Activated T-cell treated with anti-CD3 and anti-CD28 coated beads, Interleukin-2, amount 50 U/mL, for 72 hours (primary cell): ENCODE results near the gene SRRM1. TPM values are rescaled to one million over a fixed set of nuclear protein-coding genes. Genes with fewer than 3 reads are reported as not detected.
"Not testable (repeated sequence)": the region's sequence is repeated elsewhere in the genome, so short reads cannot be mapped to it uniquely, and the experiment has no call there.

Experiments
- ATAC-seq, 2 donors: fragments of 150-1000 bp; cut with Tn5 transposase; replicated peaks in 1 of 2; 2 replicates each; pipeline ENCODE4 v1.10.0; 2021; ENCODE audit warnings: moderate library complexity in 2 of 2, mild to moderate bottlenecking in 1 of 2
- DNase-seq, 2 donors: peaks; one replicate each; pipeline ENCODE4 v3.0.0; 2021 to 2022; ENCODE audit warnings: mixed read lengths in 1 of 2
- H3K27ac Mint-ChIP-seq: one replicate; pipeline ENCODE4 v1.8.0; 2022; ENCODE audit warnings: mild to moderate bottlenecking, moderate library complexity, mixed read lengths
- H3K27me3 Mint-ChIP-seq: one replicate; pipeline ENCODE4 v1.8.0; 2022; ENCODE audit warnings: low read depth, mixed read lengths
- H3K36me3 Mint-ChIP-seq, 2 donors: one replicate each; pipeline ENCODE4 v1.8.0; 2022; ENCODE audit warnings: mixed read lengths in 2 of 2, mild to moderate bottlenecking in 1 of 2; ENCODE audit not compliant: insufficient read depth in 2 of 2
- H3K4me1 Mint-ChIP-seq: one replicate; pipeline ENCODE4 v1.8.0; 2022; ENCODE audit warnings: low read depth, mixed read lengths
- H3K4me3 Mint-ChIP-seq, 2 donors: one replicate each; pipeline ENCODE4 v1.8.0; 2022; ENCODE audit warnings: mild to moderate bottlenecking in 2 of 2, mixed read lengths in 2 of 2, moderate library complexity in 2 of 2
- H3K9me3 Mint-ChIP-seq, 2 donors: one replicate each; pipeline ENCODE4 v1.8.0; 2022; ENCODE audit warnings: mixed read lengths in 2 of 2
- total RNA-seq, 2 donors: library from RNA; stranded (reverse); gene quantifications; one replicate each; pipeline ENCODE4 v1.2.3, GENCODE V29; 2022

SRRM1 gene
- total RNA-seq, 2 donors from 2014 or later: 187 to 223 TPM

DNA sequence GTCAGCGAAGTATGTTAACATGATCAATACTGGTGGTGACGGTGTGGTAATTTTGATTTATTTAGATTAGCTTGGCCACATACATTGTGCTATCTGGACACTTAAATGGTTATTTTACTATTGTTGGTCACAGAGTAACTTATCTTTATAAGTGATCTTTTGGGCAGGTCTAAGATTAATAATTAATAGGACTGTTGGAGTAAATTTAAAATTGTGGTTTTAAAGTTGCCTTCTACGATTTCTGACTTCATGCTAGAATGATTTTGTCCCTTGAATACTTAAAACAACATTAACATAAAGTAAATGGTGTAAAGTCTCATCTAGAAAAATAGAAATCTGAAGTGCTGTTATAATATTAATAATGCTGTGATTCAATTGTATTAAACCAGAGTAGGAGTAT is 14.7 kb downstream of the SRRM1 start:
- H3K4me3 Mint-ChIP-seq: peak overlapping the region in 1 of 2 donors; percentile 27
- H3K27me3 Mint-ChIP-seq: no peaks in the 10 kb centered on the region
- no peaks in the 10 kb centered on the region for H3K9me3 Mint-ChIP-seq
- peaks cover 10 to 49% of the 10 kb centered on the region in 2 donors for H3K36me3 Mint-ChIP-seq
- ATAC-seq (no peak), DNase-seq (no peak)
- H3K27ac Mint-ChIP-seq: peak overlapping the region; percentile 91
- H3K4me1 Mint-ChIP-seq: peaks cover 47% of the 10 kb centered on the region

DNA sequence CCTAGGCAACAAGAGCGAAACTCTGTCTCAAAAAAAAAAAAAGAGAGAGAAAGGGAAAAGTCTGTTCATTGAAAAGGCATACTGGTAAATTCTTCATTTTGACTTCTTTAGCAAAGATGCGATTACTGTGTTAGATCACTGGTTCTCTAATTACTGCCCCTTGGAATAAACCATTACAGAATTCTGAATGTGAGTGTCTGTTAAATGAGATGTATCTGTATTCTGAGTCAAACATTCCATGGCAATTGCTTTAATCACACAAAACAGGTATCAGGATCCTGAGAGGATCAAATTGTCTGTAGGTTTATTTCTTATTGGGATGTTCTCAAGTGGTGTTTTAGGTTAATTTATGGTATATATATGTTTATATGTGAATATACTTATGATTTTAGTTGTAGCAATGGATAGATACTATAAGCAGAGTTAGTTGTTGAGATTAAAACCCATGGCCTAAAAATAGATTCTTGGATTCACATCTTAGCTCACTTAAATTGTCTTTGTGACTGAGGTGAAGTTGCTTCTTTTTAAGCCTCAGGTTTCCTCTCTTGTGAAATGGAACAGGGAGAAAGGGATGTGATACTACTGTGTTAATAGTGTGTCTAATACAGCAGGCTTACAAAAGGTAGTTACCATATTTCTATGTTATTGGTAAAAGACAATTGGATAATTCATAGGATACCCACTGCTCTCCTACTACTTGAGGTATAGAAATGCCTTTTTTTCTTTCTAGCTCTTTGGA is 16.2 kb downstream of the SRRM1 start:
- no peak for ATAC-seq
- no peak for DNase-seq
- H3K27me3 Mint-ChIP-seq: no peaks in the 10 kb centered on the region
- H3K4me3 Mint-ChIP-seq: no peak overlapping the region
- H3K9me3 Mint-ChIP-seq: no peaks in the 10 kb centered on the region
- peak overlapping the region; percentile 91 for H3K27ac Mint-ChIP-seq
- H3K36me3 Mint-ChIP-seq: peaks cover 7 to 48% of the 10 kb centered on the region in 2 donors
- H3K4me1 Mint-ChIP-seq: peaks cover 38% of the 10 kb centered on the region

DNA sequence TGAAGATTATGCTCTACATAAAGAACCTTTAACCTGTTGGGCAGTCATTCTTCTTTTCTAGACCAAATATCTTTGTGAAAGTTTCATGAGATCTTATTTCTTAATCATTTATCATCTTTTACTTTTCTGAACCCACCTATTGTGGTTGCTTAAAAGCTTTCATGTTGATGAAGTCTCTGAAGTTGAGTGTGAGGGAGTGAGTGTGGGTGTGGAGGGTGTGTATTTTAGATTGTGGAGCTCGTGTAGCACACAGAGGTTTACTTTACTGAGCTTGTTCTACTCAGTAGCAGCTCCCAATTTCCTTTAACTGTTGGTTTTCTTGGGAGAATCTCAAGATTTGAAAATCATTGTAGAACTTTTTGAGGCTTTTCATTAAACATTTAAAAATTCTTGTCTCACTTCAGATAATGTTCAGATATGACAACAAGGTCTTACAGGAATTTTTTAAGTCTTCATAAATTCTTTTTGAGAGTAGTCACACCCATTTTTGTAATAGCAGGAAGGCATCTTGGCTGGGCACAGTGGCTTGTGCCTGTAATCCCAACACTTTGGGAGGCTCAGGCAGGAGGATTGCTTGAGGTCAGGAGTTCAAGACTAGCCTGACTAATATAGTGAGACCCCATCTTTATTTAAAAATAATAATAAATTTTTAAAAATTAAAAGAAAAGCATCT is 17.0 kb downstream of the SRRM1 start:
- Mint-ChIP-seq H3K27ac (peak overlapping the region; percentile 91), H3K4me3 (peak overlapping the region in 1 of 2 donors; percentile 7), H3K9me3 (no peaks in the 10 kb centered on the region), H3K36me3 (peaks cover 4 to 45% of the 10 kb centered on the region in 2 donors), H3K27me3 (no peaks in the 10 kb centered on the region), H3K4me1 (peaks cover 30% of the 10 kb centered on the region)
- ATAC-seq (no peak), DNase-seq (no peak)

DNA sequence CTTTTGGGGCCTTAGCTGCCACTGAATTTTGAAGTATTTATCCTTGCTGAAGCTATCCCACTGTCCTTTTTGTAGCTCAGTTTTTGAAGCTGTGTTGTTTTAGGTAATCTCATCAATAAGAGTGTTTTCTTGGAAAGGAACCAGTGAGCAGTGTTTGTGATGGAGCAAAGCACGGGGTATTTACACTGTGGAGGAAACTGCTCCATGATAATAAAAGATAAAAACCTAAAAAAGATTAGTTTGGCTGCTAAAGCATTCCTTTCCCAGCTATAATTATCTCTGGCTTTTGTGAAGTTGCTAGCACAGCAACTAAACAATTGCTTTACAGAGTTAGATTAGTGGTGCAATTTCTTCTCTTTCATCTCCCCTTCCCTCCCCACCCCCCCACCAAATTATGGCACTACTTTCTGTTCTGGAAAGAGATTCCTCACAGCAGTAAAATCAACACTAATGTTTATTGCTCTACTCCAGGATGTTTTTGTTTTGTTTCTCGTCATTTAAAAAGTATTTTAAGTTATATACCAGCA is 21.5 kb downstream of the SRRM1 start:
- peaks cover 9 to 50% of the 10 kb centered on the region in 2 donors for H3K36me3 Mint-ChIP-seq
- H3K4me1 Mint-ChIP-seq: peaks cover 6% of the 10 kb centered on the region
- no peaks in the 10 kb centered on the region for H3K9me3 Mint-ChIP-seq
- H3K4me3 Mint-ChIP-seq: no peak overlapping the region
- ATAC-seq: no peak
- DNase-seq: no peak
- no peaks in the 10 kb centered on the region for H3K27me3 Mint-ChIP-seq
- no peak overlapping the region for H3K27ac Mint-ChIP-seq

DNA sequence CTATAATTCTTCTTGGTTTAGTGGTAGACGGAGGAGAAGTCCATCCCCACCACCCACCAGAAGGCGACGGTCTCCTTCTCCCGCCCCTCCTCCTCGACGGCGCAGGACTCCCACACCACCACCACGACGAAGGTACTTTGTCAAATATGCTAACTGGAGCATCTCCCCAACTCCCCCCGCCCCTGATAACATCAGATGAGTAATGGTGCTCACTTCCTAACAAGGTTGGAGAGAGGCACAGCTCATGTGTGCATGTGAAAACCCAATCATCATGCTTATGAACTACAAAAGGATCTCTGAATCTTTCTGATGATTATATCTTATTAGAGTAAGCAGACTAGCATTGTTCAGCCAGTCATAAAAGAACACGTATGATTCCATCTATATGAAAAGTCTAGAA is 23.7 kb downstream of the SRRM1 start:
- ATAC-seq: no peak
- no peak for DNase-seq
- no peaks in the 10 kb centered on the region for H3K27me3 Mint-ChIP-seq
- no peak overlapping the region for H3K4me3 Mint-ChIP-seq
- peaks cover 11 to 54% of the 10 kb centered on the region in 2 donors for H3K36me3 Mint-ChIP-seq
- no peaks in the 10 kb centered on the region for H3K9me3 Mint-ChIP-seq
- H3K4me1 Mint-ChIP-seq: no peaks in the 10 kb centered on the region
- H3K27ac Mint-ChIP-seq: no peak overlapping the region

DNA sequence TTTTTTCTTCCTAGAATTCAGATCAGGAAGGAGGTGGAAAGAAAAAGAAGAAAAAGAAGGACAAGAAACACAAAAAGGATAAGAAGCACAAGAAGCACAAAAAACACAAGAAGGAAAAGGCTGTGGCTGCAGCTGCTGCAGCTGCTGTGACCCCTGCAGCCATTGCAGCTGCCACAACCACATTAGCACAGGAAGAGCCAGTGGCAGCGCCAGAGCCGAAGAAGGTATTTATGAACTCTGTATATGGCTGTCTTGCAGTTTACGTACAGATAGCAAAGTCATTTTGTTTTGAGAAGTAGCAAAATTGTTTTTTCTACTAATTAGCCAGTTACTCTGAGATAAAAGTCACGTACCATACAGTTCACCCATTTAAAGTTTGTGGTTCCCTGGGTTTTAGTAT is 28.3 kb downstream of the SRRM1 start:
- not testable (repeated sequence) for H3K4me3 Mint-ChIP-seq, H3K27me3 Mint-ChIP-seq, H3K4me1 Mint-ChIP-seq, H3K9me3 Mint-ChIP-seq, DNase-seq, ATAC-seq
- Mint-ChIP-seq H3K36me3 (peaks cover 14 to 55% of the 10 kb centered on the region in 2 donors), H3K27ac (peak overlapping the region; percentile 72)

DNA sequence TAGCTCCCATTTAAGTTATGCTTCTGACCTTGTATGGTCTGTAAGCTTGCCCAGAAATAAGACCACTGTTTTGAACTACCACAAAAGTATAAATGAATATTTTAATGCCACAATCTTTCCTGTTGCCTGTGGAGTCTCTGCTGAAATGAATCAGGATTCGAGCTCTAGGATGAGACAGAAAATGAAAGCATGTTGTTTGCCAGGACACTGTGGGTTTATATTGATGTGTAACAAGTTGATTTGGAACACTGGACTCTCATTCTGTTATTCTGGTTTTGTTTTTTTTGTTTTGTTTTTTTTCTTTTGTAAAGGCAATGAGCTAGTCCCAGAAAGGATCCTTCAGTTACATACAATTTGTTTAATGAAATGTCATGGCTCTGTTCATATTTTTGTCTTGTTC is 29.6 kb downstream of the SRRM1 start:
- ATAC-seq: peak in 1 of 2 donors; percentile 39
- peak overlapping the region; percentile 92 for H3K27ac Mint-ChIP-seq
- peaks cover 16 to 59% of the 10 kb centered on the region in 2 donors for H3K36me3 Mint-ChIP-seq
- H3K9me3 Mint-ChIP-seq, DNase-seq, H3K27me3 Mint-ChIP-seq, H3K4me1 Mint-ChIP-seq: not testable (repeated sequence)
- H3K4me3 Mint-ChIP-seq: peak overlapping the region in 1 of 2 donors; percentile 22

DNA sequence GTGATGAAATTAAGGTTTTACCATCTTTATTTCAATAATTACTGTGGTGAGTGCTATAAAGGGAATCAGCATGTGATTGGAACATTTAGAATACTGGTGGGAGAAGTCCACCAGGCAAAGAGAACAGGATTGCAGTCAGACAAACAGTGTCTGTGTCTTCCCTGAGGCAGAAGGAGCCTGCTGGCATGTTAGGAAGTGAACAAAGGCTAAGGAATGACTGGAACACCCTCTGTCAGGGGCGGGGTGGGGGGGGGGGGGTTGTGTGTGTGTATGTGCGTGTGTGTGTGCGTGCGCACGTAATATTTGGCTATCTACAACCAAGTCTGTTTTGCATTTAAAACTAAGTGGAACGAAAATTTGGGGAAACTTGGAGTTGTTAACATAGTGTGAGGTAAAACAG is 30.2 kb downstream of the SRRM1 start:
- peaks cover 8% of the 10 kb centered on the region for H3K4me1 Mint-ChIP-seq
- H3K4me3 Mint-ChIP-seq: no peak overlapping the region
- peak overlapping the region; percentile 92 for H3K27ac Mint-ChIP-seq
- peaks cover 12 to 55% of the 10 kb centered on the region in 2 donors for H3K36me3 Mint-ChIP-seq
- ATAC-seq (no peak), DNase-seq (no peak)
- no peaks in the 10 kb centered on the region for H3K9me3 Mint-ChIP-seq
- no peaks in the 10 kb centered on the region for H3K27me3 Mint-ChIP-seq

DNA sequence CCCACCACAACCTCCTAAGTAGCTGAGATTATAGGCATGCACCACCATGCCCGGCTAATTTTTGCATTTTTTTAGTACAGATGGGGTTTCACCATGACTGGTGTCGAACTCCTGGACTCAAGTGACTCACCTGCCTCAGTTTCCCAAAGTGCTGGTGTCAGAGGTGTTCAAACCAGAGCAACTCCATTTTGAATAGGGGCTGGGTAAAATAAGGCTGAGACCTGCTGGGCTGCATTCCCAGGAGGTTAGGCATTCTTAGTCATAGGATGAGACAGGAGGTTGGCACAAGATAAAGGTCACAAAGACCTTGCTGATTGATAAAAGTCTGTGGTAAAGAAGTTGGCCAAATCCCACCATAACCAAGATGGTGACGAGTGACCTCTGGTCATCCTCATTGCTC is 35.3 kb downstream of the SRRM1 start:
- not testable (repeated sequence) for H3K9me3 Mint-ChIP-seq, DNase-seq, H3K27ac Mint-ChIP-seq, ATAC-seq, H3K4me3 Mint-ChIP-seq, H3K27me3 Mint-ChIP-seq, H3K4me1 Mint-ChIP-seq
- peaks cover 5 to 18% of the 10 kb centered on the region in 2 donors for H3K36me3 Mint-ChIP-seq

DNA sequence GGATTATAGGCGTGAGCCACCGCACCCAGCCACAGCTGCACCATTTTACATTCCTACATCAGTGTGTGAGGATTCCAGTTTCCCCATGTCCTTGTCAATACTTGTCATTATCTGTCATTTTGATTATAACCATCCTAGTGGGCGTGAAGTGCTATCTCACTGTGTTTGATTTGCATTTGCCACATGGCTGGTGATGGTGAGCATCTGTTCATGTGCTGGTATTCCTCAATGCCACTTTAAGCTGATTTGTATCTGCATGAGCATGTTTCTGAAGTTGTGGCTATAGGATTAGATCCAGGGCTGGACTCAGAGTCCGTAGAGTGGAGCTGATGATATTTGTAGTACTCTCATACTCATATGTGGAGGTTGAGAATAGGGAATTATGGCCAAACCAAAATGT is 36.6 kb downstream of the SRRM1 start:
- DNase-seq: no peak

DNA sequence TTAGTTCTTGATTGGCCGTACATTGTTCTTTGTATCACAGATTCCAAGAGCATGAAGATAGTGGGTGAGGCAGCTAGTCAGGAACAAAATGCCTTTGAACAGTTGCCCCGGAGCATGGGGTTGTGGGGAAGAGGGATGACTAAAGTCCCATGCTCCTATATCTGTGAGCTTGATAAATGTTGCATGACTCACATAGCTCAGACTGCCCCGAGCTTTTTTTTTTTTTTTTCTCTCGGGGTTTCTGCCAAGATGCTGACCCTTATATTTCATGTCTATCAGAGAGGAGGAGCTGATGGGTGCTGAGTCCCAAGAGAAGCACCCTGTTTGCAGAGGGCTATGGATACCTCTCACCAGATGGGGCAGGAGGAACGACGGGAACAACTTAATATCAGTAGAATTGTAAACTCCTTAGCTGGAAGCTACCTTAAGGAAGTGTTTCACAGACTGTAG is 40.6 kb downstream of the SRRM1 start:
- Mint-ChIP-seq H3K27ac (no peak overlapping the region), H3K36me3 (no peaks in the 10 kb centered on the region), H3K4me3 (no peak overlapping the region), H3K9me3 (no peaks in the 10 kb centered on the region), H3K27me3 (no peaks in the 10 kb centered on the region), H3K4me1 (no peaks in the 10 kb centered on the region)
- ATAC-seq: peak in 1 of 2 donors; percentile 18
- no peak for DNase-seq

More for the DNA sequence above, 36.6 kb downstream of the SRRM1 start:
- peaks cover 5 to 10% of the 10 kb centered on the region in 2 donors for H3K36me3 Mint-ChIP-seq
- no peaks in the 10 kb centered on the region for H3K9me3 Mint-ChIP-seq
- no peak overlapping the region for H3K4me3 Mint-ChIP-seq
- H3K27ac Mint-ChIP-seq: no peak overlapping the region
- H3K4me1 Mint-ChIP-seq: no peaks in the 10 kb centered on the region
- no peaks in the 10 kb centered on the region for H3K27me3 Mint-ChIP-seq
- ATAC-seq: no peak

DNA sequence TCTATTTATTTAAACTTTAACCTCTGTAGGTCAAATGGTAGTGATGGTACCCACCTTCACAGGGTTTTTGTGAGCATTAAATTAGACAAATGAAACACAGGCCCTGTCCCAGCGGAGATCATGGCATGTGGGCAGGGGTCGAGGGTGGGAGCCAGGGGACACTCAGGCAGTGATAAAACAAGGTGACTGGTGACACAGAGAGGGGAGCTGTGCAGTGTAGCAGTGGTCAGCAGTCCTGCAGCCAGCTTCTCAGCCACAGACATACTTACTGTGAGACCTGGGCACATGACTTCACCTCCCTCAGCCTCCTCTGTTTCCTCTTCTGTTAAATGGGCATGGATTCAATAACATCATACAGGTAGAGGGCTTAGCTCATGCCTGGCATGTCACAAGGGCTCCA is 44.9 kb downstream of the SRRM1 start:
- Mint-ChIP-seq H3K27ac (no peak overlapping the region), H3K4me3 (no peak overlapping the region), H3K9me3 (no peaks in the 10 kb centered on the region), H3K4me1 (no peaks in the 10 kb centered on the region), H3K36me3 (no peaks in the 10 kb centered on the region), H3K27me3 (no peaks in the 10 kb centered on the region)
- ATAC-seq: no peak
- no peak for DNase-seq

DNA sequence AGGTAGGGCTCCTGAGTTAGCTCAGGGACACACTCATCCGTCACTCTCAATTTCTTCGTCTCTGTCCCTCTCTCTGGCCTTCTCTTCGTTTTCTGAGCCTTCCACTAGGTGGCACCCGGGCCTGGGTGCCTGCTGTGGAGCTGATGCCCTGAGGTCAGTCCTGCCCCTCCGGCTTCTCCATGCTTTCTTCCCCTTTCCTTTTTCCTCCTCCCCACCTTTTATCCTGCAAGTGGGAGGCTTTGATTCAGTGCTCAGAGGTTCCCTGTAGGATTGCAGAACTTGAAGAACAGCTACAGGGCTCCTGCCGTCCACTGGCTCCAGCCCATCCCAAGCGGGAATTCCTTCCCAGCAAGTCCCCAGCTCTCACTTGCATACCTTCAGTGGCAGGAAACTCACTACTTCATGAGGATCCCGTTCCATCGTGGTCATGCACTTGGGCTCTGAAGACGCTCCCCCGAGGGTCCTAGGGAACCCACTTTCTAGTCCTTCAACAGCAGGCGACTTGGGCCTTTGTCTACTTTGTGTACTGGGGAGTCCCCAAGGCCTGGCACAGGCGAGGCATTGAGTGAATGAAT is 45.6 kb downstream of the SRRM1 start:
- ATAC-seq (peak; percentile 78 to 83), DNase-seq (peak; percentile 61 to 69)
- Mint-ChIP-seq H3K4me3 (no peak overlapping the region), H3K4me1 (no peaks in the 10 kb centered on the region), H3K36me3 (no peaks in the 10 kb centered on the region), H3K27ac (no peak overlapping the region), H3K9me3 (no peaks in the 10 kb centered on the region), H3K27me3 (no peaks in the 10 kb centered on the region)
